ENCODE data around the gene LGALS7.

- TF ChIP-seq CTCF (conservative IDR thresholded peaks at IDR 0.05; ENCODE audit: low read length) (no peak), EZH2phosphoT487 (IDR thresholded peaks at IDR 0.05; ENCODE audit: borderline replicate concordance, low read depth, low read length) (no peak)
These were observed 25.8 kb upstream of the LGALS7 start for GRCh38 chr19:38799104-38799503.
